Measurements from ENCODE around the gene HTR3E.

Gene HTR3E

GRCh38 chr3:184155644-184156521 is 59.0 kb downstream of the HTR3E start:
- DNase-seq (ENCODE audit: low read depth), result no peak

GRCh38 chr3:184156522-184156955 is 59.7 kb downstream of the HTR3E start:
- DNase-seq (ENCODE audit: low read depth), result no peak

Data from GM04504 (cell line).